OCI-LY7 (cell line): Measurements from ENCODE around the gene MGMT. TPM values are rescaled to one million over a fixed set of nuclear protein-coding genes. Genes with fewer than 3 reads are reported as not detected.

Experiments used
- BruUV-seq: library from RNA; stranded (reverse); fragments of 400-500 nt; replicated peaks from 2 replicates; lab custom pipeline; 2021; lab: Mats Ljungman, UMichigan
- CTCF ChIA-PET: fragments of 300-600 bp; sonication (Branson Sonifier 250); formaldehyde crosslinking; loops from one replicate; lab custom pipeline; 2022; ENCODE audit warnings: antibody characterized with exemption; ENCODE audit not compliant: unreplicated experiment; lab: Charles Lee
- POLR2A ChIA-PET: fragments of 300-600 bp; sonication (Branson Sonifier 250); formaldehyde crosslinking; loops from one replicate; lab custom pipeline; 2022; ENCODE audit warnings: antibody characterized with exemption; lab: Charles Lee
- DNase-seq: peaks from one replicate; pipeline ENCODE4 v3.0.0-alpha.2; 2015; ENCODE audit warnings: low spot score
- H2AFZ ChIP-seq: fragments of 200-600 bp; sonication (generic), shearing (Covaris generic); 2 replicates; pipeline ENCODE4 v1.6.1; 2014; ENCODE audit warnings: mild to moderate bottlenecking, antibody characterized with exemption, low read length, moderate library complexity
- H3K27ac ChIP-seq: fragments of 200-600 bp; sonication (generic); 2 replicates; pipeline ENCODE4 v1.5.1; 2014; ENCODE audit warnings: mixed run types, low read depth, mild to moderate bottlenecking, moderate library complexity, low read length, inconsistent platforms; ENCODE audit not compliant: poor library complexity, severe bottlenecking
- H3K36me3 ChIP-seq: fragments of 200-600 bp; sonication (generic); 2 replicates; pipeline ENCODE4 v1.6.1; 2014; ENCODE audit warnings: mild to moderate bottlenecking, antibody characterized with exemption, low read length, moderate library complexity, mixed read lengths; ENCODE audit not compliant: insufficient read depth
- H3K4me1 ChIP-seq: fragments of 200-600 bp; sonication (generic); 2 replicates; pipeline ENCODE4 v1.5.1; 2014; ENCODE audit warnings: mild to moderate bottlenecking, low read length; ENCODE audit not compliant: insufficient read depth, poor library complexity, severe bottlenecking
- H3K4me2 ChIP-seq: fragments of 200-600 bp; sonication (generic); 2 replicates; pipeline ENCODE4 v1.6.1; 2014; ENCODE audit warnings: mild to moderate bottlenecking, low read length
- H3K4me3 ChIP-seq: fragments of 200-600 bp; sonication (generic); 2 replicates; pipeline ENCODE4 v1.5.1; 2014; ENCODE audit warnings: mild to moderate bottlenecking, low read depth, low read length; ENCODE audit not compliant: poor library complexity, severe bottlenecking
- H3K79me2 ChIP-seq: fragments of 200-600 bp; sonication (generic); 2 replicates; pipeline ENCODE4 v1.6.1; 2016; ENCODE audit warnings: low read depth, mild to moderate bottlenecking, low read length, moderate library complexity, mixed read lengths; ENCODE audit not compliant: insufficient read depth
- H3K9me2 ChIP-seq: fragments of 200-600 bp; sonication (generic); 2 replicates; pipeline ENCODE4 v1.6.1; 2016; ENCODE audit warnings: mild to moderate bottlenecking, low read length, mixed read lengths; ENCODE audit not compliant: insufficient read depth
- H3K9me3 ChIP-seq: fragments of 200-600 bp; sonication (generic); 2 replicates; pipeline ENCODE4 v1.6.1; 2014; ENCODE audit warnings: mild to moderate bottlenecking, mixed run types, low read length, mixed read lengths
- H4K20me1 ChIP-seq: fragments of 200-600 bp; sonication (generic); 2 replicates; pipeline ENCODE4 v1.6.1; 2014; ENCODE audit warnings: mild to moderate bottlenecking, antibody characterized with exemption, low read length, moderate library complexity, mixed read lengths; ENCODE audit not compliant: insufficient read depth
- EZH2phosphoT487 ChIP-seq: fragments of 200-600 bp; sonication (generic); IDR thresholded peaks from 2 replicates; pipeline ENCODE4 v1.6.1; 2018; ENCODE audit warnings: low read depth, borderline replicate concordance, mild to moderate bottlenecking, mixed run types, antibody characterized with exemption, low read length, moderate library complexity, mixed read lengths
- intact Hi-C: fragments of 100-400 bp; cut with micrococcal nuclease; formaldehyde crosslinking; loops from one replicate; pipeline ENCODE4 v1.10.0; 2022; ENCODE audit not compliant: unreplicated experiment
- total RNA-seq, 2 experiments: library from RNA; depleted of rRNA in 1 of 2; stranded (reverse); fragments of >200 nt in 1 of 2; shearing (Covaris generic) in 1 of 2; gene quantifications; 2 replicates each; pipeline ENCODE4 v1.2.3, GENCODE V29; 2014 to 2022
- TF ChIP-seq, protein P1 (sequence below): fragments of 200-600 bp; sonication (generic); conservative IDR thresholded peaks from 2 replicates; pipeline ENCODE4 v1.5.1; 2014; ENCODE audit warnings: mild to moderate bottlenecking, antibody characterized with exemption, low read length, moderate library complexity, mixed read lengths

Gene MGMT
- total RNA-seq, 2 experiments from 2014 or later = 19.7 to 25.0 TPM

DNA sequence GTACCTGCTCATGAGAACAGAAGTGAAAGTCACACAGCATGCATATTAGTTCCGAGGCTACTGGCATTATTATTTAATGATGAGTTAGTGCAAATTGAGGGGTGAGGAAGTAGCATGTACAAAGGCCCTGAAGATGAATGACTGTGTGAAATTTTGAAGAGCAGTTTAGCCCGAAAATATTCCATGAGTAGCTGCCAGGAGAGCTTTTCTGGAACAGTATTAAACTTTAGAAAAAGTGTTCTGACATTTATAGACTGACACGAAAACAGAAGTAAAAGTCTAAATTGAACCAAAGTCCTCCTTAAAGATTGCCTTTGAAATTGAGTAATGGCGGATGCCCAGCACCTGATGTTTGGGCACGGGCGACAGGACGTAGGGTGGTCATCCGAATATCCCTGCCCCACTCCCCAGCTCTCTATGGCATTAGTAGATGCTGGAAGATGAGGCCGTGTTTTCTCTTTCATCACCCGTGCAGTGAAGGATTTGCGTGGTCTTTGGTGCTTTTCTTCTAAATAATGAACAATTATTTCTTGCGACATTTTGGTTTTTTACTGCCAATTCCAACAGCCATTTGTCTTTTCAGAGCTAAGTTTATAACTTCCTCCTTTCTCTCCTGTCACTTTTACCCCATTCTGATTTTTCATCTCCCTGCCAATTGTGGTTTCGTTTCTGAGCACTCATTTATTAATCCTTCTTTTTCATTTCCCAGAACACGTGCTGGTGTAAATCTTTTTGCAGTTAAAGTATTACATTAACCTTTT, 192.6 kb downstream of the MGMT start:
- H3K4me1 ChIP-seq = no peaks in the 10 kb centered on the region
- CTCF ChIA-PET = no interaction called here

DNA sequence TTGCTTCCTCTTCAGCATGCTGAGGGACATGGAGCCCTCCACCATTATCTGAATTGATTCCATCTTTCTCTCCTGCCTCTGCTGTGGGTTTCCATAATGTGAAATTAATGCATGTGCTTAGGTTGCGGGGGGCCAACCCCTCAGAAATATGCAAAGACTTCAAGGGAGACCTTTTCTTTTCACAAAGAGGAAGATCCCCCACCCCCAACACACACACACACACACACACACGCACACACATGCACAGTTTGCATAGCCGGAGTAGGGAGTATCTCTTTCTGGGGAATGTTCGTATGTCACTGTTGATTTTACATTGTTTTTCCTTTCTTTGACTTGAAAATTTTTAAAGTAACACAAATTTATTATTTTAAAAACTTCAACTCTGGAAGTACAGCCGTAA, 193.5 kb downstream of the MGMT start:
- no peak overlapping the region for H2AFZ ChIP-seq
- BruUV-seq = no TSS peak
- H3K36me3 ChIP-seq = no peaks in the 10 kb centered on the region
- ChIA-PET POLR2A (no interaction called here), CTCF (no interaction called here)
- no peaks in the 10 kb centered on the region for H3K4me1 ChIP-seq
- no peaks in the 10 kb centered on the region for H3K79me2 ChIP-seq
- no peaks in the 10 kb centered on the region for H4K20me1 ChIP-seq
- no peak overlapping the region for H3K4me3 ChIP-seq
- DNase-seq = no peak
- H3K9me3 ChIP-seq = no peaks in the 10 kb centered on the region
- intact Hi-C loops = no loop called here
- no peak overlapping the region for H3K4me2 ChIP-seq
- TF ChIP-seq, protein P1, sequence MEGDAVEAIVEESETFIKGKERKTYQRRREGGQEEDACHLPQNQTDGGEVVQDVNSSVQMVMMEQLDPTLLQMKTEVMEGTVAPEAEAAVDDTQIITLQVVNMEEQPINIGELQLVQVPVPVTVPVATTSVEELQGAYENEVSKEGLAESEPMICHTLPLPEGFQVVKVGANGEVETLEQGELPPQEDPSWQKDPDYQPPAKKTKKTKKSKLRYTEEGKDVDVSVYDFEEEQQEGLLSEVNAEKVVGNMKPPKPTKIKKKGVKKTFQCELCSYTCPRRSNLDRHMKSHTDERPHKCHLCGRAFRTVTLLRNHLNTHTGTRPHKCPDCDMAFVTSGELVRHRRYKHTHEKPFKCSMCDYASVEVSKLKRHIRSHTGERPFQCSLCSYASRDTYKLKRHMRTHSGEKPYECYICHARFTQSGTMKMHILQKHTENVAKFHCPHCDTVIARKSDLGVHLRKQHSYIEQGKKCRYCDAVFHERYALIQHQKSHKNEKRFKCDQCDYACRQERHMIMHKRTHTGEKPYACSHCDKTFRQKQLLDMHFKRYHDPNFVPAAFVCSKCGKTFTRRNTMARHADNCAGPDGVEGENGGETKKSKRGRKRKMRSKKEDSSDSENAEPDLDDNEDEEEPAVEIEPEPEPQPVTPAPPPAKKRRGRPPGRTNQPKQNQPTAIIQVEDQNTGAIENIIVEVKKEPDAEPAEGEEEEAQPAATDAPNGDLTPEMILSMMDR = no peak
- TF ChIP-seq EZH2phosphoT487 = no peak
- no peak overlapping the region for H3K27ac ChIP-seq
- no peaks in the 10 kb centered on the region for H3K9me2 ChIP-seq

More for the DNA sequence above, 192.6 kb downstream of the MGMT start:
- Histone ChIP-seq H3K27ac (no peak overlapping the region), H3K9me2 (no peaks in the 10 kb centered on the region), H4K20me1 (no peaks in the 10 kb centered on the region), H3K4me3 (no peak overlapping the region), H3K36me3 (no peaks in the 10 kb centered on the region), H2AFZ (no peak overlapping the region), H3K9me3 (no peaks in the 10 kb centered on the region), H3K4me2 (no peak overlapping the region), H3K79me2 (no peaks in the 10 kb centered on the region)
- intact Hi-C loops = no loop called here
- POLR2A ChIA-PET = no interaction called here
- BruUV-seq = no TSS peak
- TF ChIP-seq, protein P1 = no peak
- TF ChIP-seq EZH2phosphoT487 = no peak
- no peak for DNase-seq

DNA sequence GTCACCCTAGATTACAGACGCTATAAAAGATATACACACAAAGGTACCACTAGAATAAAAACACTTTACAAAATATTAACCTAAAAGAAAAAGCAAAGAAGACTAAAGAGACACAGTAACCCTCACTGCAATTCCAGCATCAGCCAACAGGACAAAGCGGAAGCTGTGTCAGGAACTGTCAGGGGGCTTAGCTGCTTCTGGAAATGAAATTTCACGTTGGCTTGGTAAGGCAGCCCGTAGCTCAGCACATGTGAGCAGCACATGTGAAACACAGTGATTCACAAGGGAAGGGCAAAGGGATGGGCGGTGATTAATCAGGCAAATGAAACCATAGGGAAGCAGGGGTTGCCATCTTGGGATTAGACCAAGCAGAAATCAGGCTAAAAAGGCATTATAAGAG, 195.4 kb downstream of the MGMT start:
- Histone ChIP-seq H3K4me2 (no peak overlapping the region), H3K9me2 (no peaks in the 10 kb centered on the region), H3K36me3 (no peaks in the 10 kb centered on the region), H4K20me1 (no peaks in the 10 kb centered on the region), H3K4me1 (no peaks in the 10 kb centered on the region), H3K79me2 (no peaks in the 10 kb centered on the region), H3K4me3 (no peak overlapping the region), H3K9me3 (no peaks in the 10 kb centered on the region), H3K27ac (no peak overlapping the region), H2AFZ (no peak overlapping the region)
- intact Hi-C loops = no loop called here
- no peak for TF ChIP-seq EZH2phosphoT487
- TF ChIP-seq, protein P1 = no peak
- ChIA-PET POLR2A (interaction anchor here (0.5 kb wide), 1 partner anchor 465 kb away, joined by 6 read pairs; no protein-coding TSS in a partner anchor), CTCF (no interaction called here)
- BruUV-seq = no TSS peak
- DNase-seq = no peak
